Activated T-cell treated with anti-CD3 and anti-CD28 coated beads, Interleukin-2, amount 50 U/mL, for 24 hours (primary cell): ENCODE measurements around the gene MIOX.

Experiments used
- DNase-seq: peaks from one replicate; pipeline ENCODE4 v3.0.0-alpha.2; 2020
- H3K27ac Mint-ChIP-seq: 2 replicates; pipeline ENCODE4 v1.8.0; 2020; ENCODE audit warnings: mild to moderate bottlenecking, mixed read lengths
- H3K27me3 Mint-ChIP-seq: 2 replicates; pipeline ENCODE4 v1.8.0; 2020; ENCODE audit warnings: mixed read lengths
- H3K36me3 Mint-ChIP-seq: 2 replicates; pipeline ENCODE4 v1.8.0; 2020; ENCODE audit warnings: low read depth, mixed read lengths
- H3K4me1 Mint-ChIP-seq: 2 replicates; pipeline ENCODE4 v1.8.0; 2020; ENCODE audit warnings: low read depth, mixed read lengths
- H3K4me3 Mint-ChIP-seq: 2 replicates; pipeline ENCODE4 v1.8.0; 2020; ENCODE audit warnings: mild to moderate bottlenecking, moderate library complexity, mixed read lengths
- H3K9me3 Mint-ChIP-seq: 2 replicates; pipeline ENCODE4 v1.8.0; 2020; ENCODE audit warnings: mixed read lengths

The MIOX gene

DNA sequence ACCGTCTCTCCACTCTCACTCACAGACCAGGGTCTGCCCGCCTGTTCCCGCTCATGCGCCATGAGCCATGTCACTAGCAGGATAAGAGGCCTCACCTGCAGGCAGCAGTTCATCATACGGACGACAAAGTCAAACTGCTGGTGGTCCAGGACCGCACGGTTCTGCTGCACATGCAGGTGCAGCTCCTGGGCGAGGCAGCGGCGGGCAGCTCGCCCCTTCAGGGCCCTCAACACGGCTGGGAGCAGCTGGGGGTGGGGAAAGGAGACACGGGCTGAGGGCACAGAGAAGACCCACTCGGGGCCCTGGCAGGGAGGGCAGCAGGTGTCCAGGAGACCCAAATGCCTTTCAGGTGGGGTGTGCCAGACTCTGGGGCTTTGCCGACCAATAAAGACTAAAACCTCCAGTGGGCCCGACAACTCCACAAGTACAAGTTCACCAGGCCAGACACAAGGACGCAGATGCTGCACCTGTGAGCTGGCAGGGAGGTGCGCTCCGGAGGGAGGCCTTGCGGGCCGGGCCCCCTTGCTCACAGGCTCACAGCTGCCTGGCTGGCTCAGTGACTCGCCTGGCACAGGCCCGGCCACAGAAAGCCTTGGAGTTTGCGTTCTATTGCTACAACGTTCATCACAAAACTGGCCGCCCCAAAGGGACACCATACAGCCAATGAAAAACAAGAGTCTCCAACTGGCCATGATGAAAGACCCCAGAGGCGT is 23.3 kb upstream of the MIOX start:
- peaks cover 91% of the 10 kb centered on the region for H3K36me3 Mint-ChIP-seq
- no peaks in the 10 kb centered on the region for H3K27me3 Mint-ChIP-seq
- DNase-seq: no peak
- H3K27ac Mint-ChIP-seq: peak overlapping the region; percentile 12
- H3K4me1 Mint-ChIP-seq: peaks cover 16% of the 10 kb centered on the region
- H3K9me3 Mint-ChIP-seq: no peaks in the 10 kb centered on the region
- H3K4me3 Mint-ChIP-seq: no peak overlapping the region

DNA sequence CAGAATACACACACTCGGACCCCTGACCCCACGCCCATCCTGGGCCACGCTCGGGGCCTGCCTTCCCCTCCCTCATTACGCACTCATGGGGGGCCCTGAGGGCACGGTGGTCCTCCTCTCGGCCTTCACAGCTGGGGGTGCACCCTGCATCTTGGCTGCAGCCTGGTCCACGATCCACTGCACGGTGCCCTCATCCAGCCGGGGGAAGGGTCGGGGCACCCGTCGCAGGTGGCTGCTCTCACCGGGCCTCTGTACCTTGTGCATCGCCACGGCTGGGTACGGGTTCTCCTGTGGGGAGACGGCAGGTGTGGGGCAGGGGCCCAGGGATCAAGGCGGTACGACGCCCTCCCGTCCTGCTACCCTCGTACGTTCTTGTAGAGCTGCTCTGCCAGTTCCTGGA is 22.2 kb upstream of the MIOX start:
- peaks cover 27% of the 10 kb centered on the region for H3K4me1 Mint-ChIP-seq
- no peak overlapping the region for H3K27ac Mint-ChIP-seq
- peaks cover 80% of the 10 kb centered on the region for H3K36me3 Mint-ChIP-seq
- no peaks in the 10 kb centered on the region for H3K27me3 Mint-ChIP-seq
- DNase-seq: no peak
- no peak overlapping the region for H3K4me3 Mint-ChIP-seq
- no peaks in the 10 kb centered on the region for H3K9me3 Mint-ChIP-seq

DNA sequence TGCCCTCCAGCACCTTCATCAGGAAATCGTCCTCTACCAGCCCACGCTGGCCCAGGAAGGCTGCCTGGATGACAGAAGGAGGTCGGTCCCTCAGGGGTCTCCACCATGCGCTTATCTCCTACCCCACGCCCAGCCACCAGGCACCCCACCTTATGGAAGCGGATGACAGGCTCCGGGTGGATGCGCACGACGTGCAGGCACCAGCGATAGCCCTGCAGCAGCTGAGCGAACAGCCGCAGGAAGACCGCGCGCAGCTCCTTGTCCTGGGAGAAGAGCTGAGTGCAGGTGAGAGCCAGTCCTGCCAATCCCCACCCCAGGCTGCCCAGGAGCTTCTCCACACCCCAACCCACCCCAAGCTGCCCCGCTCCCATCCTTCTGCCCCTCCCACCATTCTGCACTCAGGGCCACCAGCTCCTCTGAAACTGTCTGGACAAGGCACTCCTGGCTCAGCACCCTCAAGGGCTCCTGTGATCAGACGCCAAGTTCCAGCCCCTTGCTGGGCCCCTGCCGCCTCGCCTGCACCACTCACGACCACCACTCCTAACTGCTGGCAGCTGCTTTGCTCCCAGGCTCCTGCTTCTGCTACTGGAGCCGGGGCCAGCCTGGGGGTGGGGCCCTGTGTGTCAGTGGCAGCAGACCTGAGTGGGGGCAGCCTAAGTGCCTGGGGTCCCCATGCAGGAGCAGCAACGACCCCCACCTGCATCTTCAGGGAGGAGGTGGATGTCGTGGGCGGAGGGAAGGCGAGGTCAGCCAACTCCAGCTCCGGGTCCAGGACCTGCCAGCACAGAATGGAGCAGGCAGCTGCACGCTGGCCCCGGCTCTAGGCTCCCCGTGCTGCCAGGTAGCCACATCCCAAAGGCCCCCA is 21.4 kb upstream of the MIOX start:
- no peak for DNase-seq
- Mint-ChIP-seq H3K27me3 (no peaks in the 10 kb centered on the region), H3K4me3 (no peak overlapping the region), H3K36me3 (peaks cover 73% of the 10 kb centered on the region), H3K4me1 (peaks cover 34% of the 10 kb centered on the region), H3K27ac (no peak overlapping the region), H3K9me3 (no peaks in the 10 kb centered on the region)

- Mint-ChIP-seq H3K4me3 (no peak overlapping the region), H3K27ac (no peak overlapping the region), H3K27me3 (no peaks in the 10 kb centered on the region), H3K4me1 (peaks cover 55% of the 10 kb centered on the region), H3K9me3 (no peaks in the 10 kb centered on the region), H3K36me3 (peaks cover 59% of the 10 kb centered on the region)
- no peak for DNase-seq
Measured at GRCh38 chr22:50467341-50467740, 19.3 kb upstream of the MIOX start.

- no peaks in the 10 kb centered on the region for H3K9me3 Mint-ChIP-seq
- no peak for DNase-seq
- H3K36me3 Mint-ChIP-seq: peaks cover 57% of the 10 kb centered on the region
- H3K27ac Mint-ChIP-seq: peak overlapping the region; percentile 67
- H3K27me3 Mint-ChIP-seq: no peaks in the 10 kb centered on the region
- H3K4me3 Mint-ChIP-seq: no peak overlapping the region
- peaks cover 61% of the 10 kb centered on the region for H3K4me1 Mint-ChIP-seq
Measured at GRCh38 chr22:50467773-50468440, 18.8 kb upstream of the MIOX start.

DNA sequence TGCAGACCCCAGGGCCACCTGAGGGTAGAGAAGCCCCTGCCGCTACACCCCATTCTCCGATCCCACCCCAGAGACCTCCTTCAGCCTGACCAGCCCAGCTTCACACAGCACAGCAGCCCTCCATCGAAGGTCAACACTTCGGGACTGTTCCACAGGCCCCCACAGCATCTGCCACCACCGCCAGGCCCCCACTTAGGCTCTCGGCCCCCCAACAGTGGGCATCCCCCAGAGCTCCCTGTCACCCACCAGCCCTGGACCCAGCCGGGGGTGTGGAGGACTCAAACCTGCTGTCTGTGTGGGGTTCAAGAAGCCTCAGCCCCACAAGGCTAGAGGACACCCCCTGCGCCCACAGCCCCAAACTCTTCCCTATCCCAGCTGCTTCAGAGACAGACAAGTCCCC is 18.0 kb upstream of the MIOX start:
- peak overlapping the region; percentile 94 for H3K27ac Mint-ChIP-seq
- peaks cover 68% of the 10 kb centered on the region for H3K4me1 Mint-ChIP-seq
- DNase-seq: no peak
- no peaks in the 10 kb centered on the region for H3K27me3 Mint-ChIP-seq
- H3K9me3 Mint-ChIP-seq: no peaks in the 10 kb centered on the region
- H3K4me3 Mint-ChIP-seq: peak overlapping the region; percentile 96
- H3K36me3 Mint-ChIP-seq: peaks cover 55% of the 10 kb centered on the region

DNA sequence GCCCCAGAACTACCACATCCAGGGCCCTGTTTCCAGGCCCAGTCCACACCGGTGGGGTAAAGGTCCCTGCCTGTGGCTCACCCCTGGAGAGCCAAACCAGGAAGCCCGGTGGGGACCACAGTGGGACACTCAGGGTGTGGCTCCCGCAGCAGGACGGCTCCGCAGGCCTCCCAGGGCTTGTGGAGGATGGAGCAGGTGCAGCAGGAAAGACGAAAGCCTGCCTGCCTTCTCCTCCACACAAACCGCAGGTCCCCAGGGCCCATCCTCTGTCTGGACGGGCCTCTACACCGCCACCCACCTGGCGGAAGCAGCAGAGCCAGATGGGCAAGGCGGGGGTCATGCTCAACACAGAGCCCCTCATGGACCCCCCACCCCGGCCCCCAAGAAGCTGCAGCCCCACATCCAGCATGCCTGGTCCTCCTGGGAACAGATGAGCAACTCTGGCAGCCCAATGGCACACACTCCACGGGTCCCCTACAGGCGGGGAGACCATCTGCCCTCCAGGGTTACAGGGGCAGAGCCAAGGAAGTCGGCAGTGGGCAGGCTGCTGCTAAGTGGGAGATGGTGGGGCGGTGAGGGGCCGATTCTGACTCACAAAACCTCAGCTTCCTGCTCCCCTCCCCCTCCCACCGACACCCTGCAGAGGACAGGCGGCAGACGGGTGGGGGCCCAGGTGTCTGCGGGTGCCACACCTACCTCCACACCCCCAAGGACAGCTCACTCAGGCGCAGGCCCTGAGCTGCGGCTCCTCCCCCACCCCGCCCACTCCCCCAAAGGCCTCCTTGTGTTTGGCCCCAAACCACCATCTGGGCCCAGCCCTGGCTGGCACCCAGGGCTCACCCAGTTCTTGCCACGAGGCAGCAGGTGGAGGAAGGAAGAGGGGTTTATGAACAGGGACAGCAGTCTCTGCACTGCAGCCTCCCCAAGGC is 17.0 kb upstream of the MIOX start:
- H3K4me3 Mint-ChIP-seq: peak overlapping the region; percentile 96
- H3K4me1 Mint-ChIP-seq: peaks cover 73% of the 10 kb centered on the region
- peaks cover 51% of the 10 kb centered on the region for H3K36me3 Mint-ChIP-seq
- H3K27ac Mint-ChIP-seq: peak overlapping the region; percentile 94
- H3K27me3 Mint-ChIP-seq: no peaks in the 10 kb centered on the region
- DNase-seq: peak; percentile 92
- no peaks in the 10 kb centered on the region for H3K9me3 Mint-ChIP-seq

- no peak for DNase-seq
- Mint-ChIP-seq H3K27ac (peak overlapping the region; percentile 94), H3K4me3 (peak overlapping the region; percentile 96), H3K4me1 (peaks cover 77% of the 10 kb centered on the region), H3K27me3 (no peaks in the 10 kb centered on the region), H3K36me3 (peaks cover 43% of the 10 kb centered on the region), H3K9me3 (no peaks in the 10 kb centered on the region)
Measured at GRCh38 chr22:50470491-50470890, 16.2 kb upstream of the MIOX start.

GRCh38 chr22:50471197-50471847 is 15.3 kb upstream of the MIOX start:
- H3K36me3 Mint-ChIP-seq: peaks cover 35% of the 10 kb centered on the region
- H3K4me1 Mint-ChIP-seq: peaks cover 77% of the 10 kb centered on the region
- H3K27ac Mint-ChIP-seq: peak overlapping the region; percentile 94
- H3K27me3 Mint-ChIP-seq: no peaks in the 10 kb centered on the region
- H3K9me3 Mint-ChIP-seq: no peaks in the 10 kb centered on the region
- H3K4me3 Mint-ChIP-seq: peak overlapping the region; percentile 96
- DNase-seq: no peak

- Mint-ChIP-seq H3K4me3 (peak overlapping the region; percentile 96), H3K36me3 (peaks cover 28% of the 10 kb centered on the region), H3K4me1 (peaks cover 71% of the 10 kb centered on the region), H3K27ac (peak overlapping the region; percentile 94), H3K27me3 (no peaks in the 10 kb centered on the region), H3K9me3 (no peaks in the 10 kb centered on the region)
- DNase-seq: no peak
Measured at GRCh38 chr22:50471962-50472361, 14.7 kb upstream of the MIOX start.

- peak; percentile 59 for DNase-seq
- Mint-ChIP-seq H3K9me3 (no peaks in the 10 kb centered on the region), H3K27ac (peak overlapping the region; percentile 94), H3K4me1 (peaks cover 65% of the 10 kb centered on the region), H3K36me3 (peaks cover 19% of the 10 kb centered on the region), H3K4me3 (peak overlapping the region; percentile 96), H3K27me3 (no peaks in the 10 kb centered on the region)
Measured at GRCh38 chr22:50473088-50473487, 13.6 kb upstream of the MIOX start.

DNA sequence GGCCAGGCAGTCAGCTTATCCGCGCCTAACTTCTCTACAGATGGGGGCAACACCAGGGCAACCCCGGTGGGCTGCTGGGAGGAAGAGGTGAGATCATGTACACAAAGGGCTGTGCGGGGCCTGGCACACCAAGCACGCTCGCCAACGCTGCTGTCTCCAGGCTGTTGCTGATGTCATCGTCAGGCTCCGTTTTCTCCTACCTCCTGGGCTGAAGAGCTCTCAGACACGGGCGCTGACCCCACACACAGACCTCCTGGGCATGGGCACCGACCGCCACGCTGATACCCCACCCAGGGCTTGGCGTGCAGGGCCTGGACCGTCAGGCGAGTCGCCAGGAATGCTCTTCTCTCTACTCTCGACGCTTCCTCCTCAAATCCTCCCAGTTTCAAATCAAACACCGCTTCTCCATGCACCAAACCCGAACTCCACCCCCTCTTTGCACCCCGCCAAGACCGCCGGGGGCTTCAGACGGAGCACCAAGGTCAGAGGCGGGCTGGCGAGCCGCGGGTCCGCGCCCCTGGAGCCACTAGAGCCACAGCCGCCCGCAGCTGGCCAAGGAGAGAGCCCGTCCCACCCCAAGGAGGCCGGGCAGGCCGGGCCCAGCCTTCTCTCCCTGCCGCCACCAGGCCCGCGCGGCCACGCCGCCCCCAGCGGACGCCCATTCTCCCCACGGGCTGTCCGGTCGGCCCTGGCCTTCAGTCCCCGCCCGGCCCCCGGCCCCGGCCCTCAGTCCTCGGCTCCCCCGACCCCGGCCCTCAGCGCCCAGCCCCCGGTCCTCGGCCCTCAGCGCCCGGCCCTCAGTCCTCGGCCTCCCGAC is 12.6 kb upstream of the MIOX start:
- peak overlapping the region; percentile 96 for H3K4me3 Mint-ChIP-seq
- peak; percentile 64 for DNase-seq
- peak overlapping the region; percentile 94 for H3K27ac Mint-ChIP-seq
- H3K9me3 Mint-ChIP-seq: no peaks in the 10 kb centered on the region
- H3K4me1 Mint-ChIP-seq: peaks cover 55% of the 10 kb centered on the region
- no peaks in the 10 kb centered on the region for H3K27me3 Mint-ChIP-seq
- peaks cover 17% of the 10 kb centered on the region for H3K36me3 Mint-ChIP-seq
